ENCODE results near the gene TNFSF13.

GRCh38 chr17:7538891-7539545 lies 19.5 kb upstream of the TNFSF13 start:
- TF ChIP-seq EP300 (IDR thresholded peaks at IDR 0.05) (no peak), CTCF (IDR thresholded peaks at IDR 0.05) (no peak), POLR2AphosphoS5 (IDR thresholded peaks at IDR 0.05) (no peak)

All from sigmoid colon (tissue), 4 donors.